ENCODE measurements around the gene ECI2. TPM values are rescaled to one million over a fixed set of nuclear protein-coding genes. Genes with fewer than 3 reads are reported as not detected.
A peak's percentile ranks its signal among the peaks of the same experiment; 100 is the strongest.

Gene ECI2
- total and polyA plus RNA-seq, 2 of the 13 experiments (the other 11 are each of a cell fraction or from before 2014, with no cell fraction given), result 78.5 to 228 TPM

- TF ChIP-seq HOMEZ (CRISPR knock-in tag; IDR thresholded peaks at IDR 0.05; ENCODE audit: low read depth), result peak; percentile 55; the same call in 1 of the 2 replicates
- no peak for TF ChIP-seq IRF9 (CRISPR knock-in tag; IDR thresholded peaks at IDR 0.05; ENCODE audit: borderline replicate concordance)
- no peak for TF ChIP-seq ZNF550 (CRISPR knock-in tag; IDR thresholded peaks at IDR 0.05; ENCODE audit: borderline replicate concordance)
- TF ChIP-seq CCDC6 (CRISPR knock-in tag; IDR thresholded peaks at IDR 0.05), result no peak
- TF ChIP-seq FOXA1 (IDR thresholded peaks at IDR 0.05), result no peak
- TF ChIP-seq FOXA1 (CRISPR knock-in tag; IDR thresholded peaks at IDR 0.05), result no peak
- peak; percentile 1; the same call in 1 of the 2 replicates for TF ChIP-seq ARID4A (CRISPR knock-in tag; IDR thresholded peaks at IDR 0.05; ENCODE audit: borderline replicate concordance)
- TF ChIP-seq MTF1 (CRISPR knock-in tag; IDR thresholded peaks at IDR 0.05), result no peak
- no peak for TF ChIP-seq TOE1 (CRISPR knock-in tag; IDR thresholded peaks at IDR 0.05)
- peak; percentile 43; the same call in 1 of the 2 replicates for TF ChIP-seq SOX5 (CRISPR knock-in tag; IDR thresholded peaks at IDR 0.05; ENCODE audit: borderline replicate concordance)
- no peak for TF ChIP-seq ZNF883 (CRISPR knock-in tag; IDR thresholded peaks at IDR 0.05; ENCODE audit: not compliant biosample characterization)
- no peak for TF ChIP-seq ZNF256 (CRISPR knock-in tag; conservative IDR thresholded peaks at IDR 0.05)
- no peak for TF ChIP-seq MLX (CRISPR knock-in tag; IDR thresholded peaks at IDR 0.05)
- 0 out of 2 replicates have a peak, but pooled peaks have one; percentile 27 for TF ChIP-seq ZNF414 (CRISPR knock-in tag; IDR thresholded peaks at IDR 0.05)
- no peak for TF ChIP-seq AHDC1 (CRISPR knock-in tag; IDR thresholded peaks at IDR 0.05; ENCODE audit: borderline replicate concordance)
Observed at GRCh38 chr6:4155848-4156466, 20.6 kb upstream of the ECI2 start (continued).

Data from HepG2 (cell line).